Measurements from ENCODE around the gene SPATA31D1.

GRCh38 chr9:82021198-82021597 lies 32.6 kb downstream of the SPATA31D1 start:
- TF ChIP-seq CTCF (IDR thresholded peaks at IDR 0.05; ENCODE audit: extremely low read depth in 1 of 2, insufficient read depth in 1 of 2, low read depth in 1 of 2, low read length in 2 of 2) (no peak), POLR2A (IDR thresholded peaks at IDR 0.05; ENCODE audit: low read depth, low read length) (no peak), EZH2 (IDR thresholded peaks at IDR 0.05; ENCODE audit: borderline replicate concordance, low read depth, low read length, severe bottlenecking) (no peak), POLR2AphosphoS5 (IDR thresholded peaks at IDR 0.05; ENCODE audit: insufficient read depth, low read depth, low read length) (no peak), MYC (IDR thresholded peaks at IDR 0.05; ENCODE audit: low read depth, low read length) (no peak), MAX (IDR thresholded peaks at IDR 0.05; ENCODE audit: insufficient read depth, insufficient read length) (no peak), GATA2 (IDR thresholded peaks at IDR 0.05; ENCODE audit: insufficient read depth, insufficient read length, low read depth, low read length) (no peak), FOS (IDR thresholded peaks at IDR 0.05; ENCODE audit: borderline replicate concordance, insufficient read depth, low read length) (peak; percentile 27)

All from endothelial cell of umbilical vein (primary cell).